ENCODE results near the gene MMP20. TPM values are rescaled to one million over a fixed set of nuclear protein-coding genes. Genes with fewer than 3 reads are reported as not detected.

Gene MMP20
- total and polyA plus RNA-seq, 2 experiments from 2014 or later: not detected

- H3F3A ChIP-seq (replicated peaks; ENCODE audit: low read depth): no peaks in the 10 kb centered on the region
- peaks cover 3% of the 10 kb centered on the region; the same call in 1 of the 3 replicates for H3K9me3 Mint-ChIP-seq
- H3K27me3 Mint-ChIP-seq (ENCODE audit: insufficient read depth, low read depth, poor library complexity): no peaks in the 10 kb centered on the region
- H3K4me1 Mint-ChIP-seq: no peaks in the 10 kb centered on the region; the same call in 1 of the 3 replicates
- H3K27me3 ChIP-seq (ENCODE audit: insufficient read depth): no peaks in the 10 kb centered on the region
- no peaks in the 10 kb centered on the region for H4K20me1 ChIP-seq (replicated peaks; ENCODE audit: insufficient read depth)
- no peak overlapping the region for H2AFZ ChIP-seq
- no peak overlapping the region for H3K4me2 ChIP-seq
- DNase-seq (ENCODE audit: low spot score) (no peak), ATAC-seq (no peak)
- no peaks in the 10 kb centered on the region; the same call in 1 of the 2 replicates for H3K4me1 ChIP-seq (ENCODE audit: insufficient read depth)
- H3K36me3 Mint-ChIP-seq (ENCODE audit: low read depth): no peaks in the 10 kb centered on the region
- H3K27ac Mint-ChIP-seq: no peak overlapping the region
- no peak for TF ChIP-seq STAT1 (IDR thresholded peaks at IDR 0.05; ENCODE audit: unreplicated experiment)
- no peak for TF ChIP-seq CREB1 (CRISPR knock-in tag; IDR thresholded peaks at IDR 0.05; ENCODE audit: low read depth)
- no peak for TF ChIP-seq EZH2phosphoT487 (IDR thresholded peaks at IDR 0.05; ENCODE audit: unreplicated experiment)
- TF ChIP-seq NANOG (IDR thresholded peaks at IDR 0.05; ENCODE audit: borderline replicate concordance): no peak
- TF ChIP-seq REST (IDR thresholded peaks at IDR 0.05; ENCODE audit: unreplicated experiment): no peak
- no peak for TF ChIP-seq ZNF114 (CRISPR knock-in tag; IDR thresholded peaks at IDR 0.05)
- TF ChIP-seq EZH2 (IDR thresholded peaks at IDR 0.05; ENCODE audit: low read depth, unreplicated experiment): no peak
- TF ChIP-seq CTCF (conservative IDR thresholded peaks at IDR 0.05; ENCODE audit: low read depth in 2 of 2): no peak
- H3K4me3 ChIP-seq: no peak overlapping the region
- H3K4me3 Mint-ChIP-seq: no peak overlapping the region
- H3K36me3 ChIP-seq (ENCODE audit: insufficient read depth): no peaks in the 10 kb centered on the region
- no peaks in the 10 kb centered on the region for H3K79me2 ChIP-seq (replicated peaks; ENCODE audit: insufficient read depth)
- no peaks in the 10 kb centered on the region for H3K9me2 ChIP-seq (ENCODE audit: insufficient read depth)
- H3K27ac ChIP-seq (ENCODE audit: low read depth): no peak overlapping the region
Observed at GRCh38 chr11:102596578-102596977, 28.6 kb downstream of the MMP20 start.

DNA sequence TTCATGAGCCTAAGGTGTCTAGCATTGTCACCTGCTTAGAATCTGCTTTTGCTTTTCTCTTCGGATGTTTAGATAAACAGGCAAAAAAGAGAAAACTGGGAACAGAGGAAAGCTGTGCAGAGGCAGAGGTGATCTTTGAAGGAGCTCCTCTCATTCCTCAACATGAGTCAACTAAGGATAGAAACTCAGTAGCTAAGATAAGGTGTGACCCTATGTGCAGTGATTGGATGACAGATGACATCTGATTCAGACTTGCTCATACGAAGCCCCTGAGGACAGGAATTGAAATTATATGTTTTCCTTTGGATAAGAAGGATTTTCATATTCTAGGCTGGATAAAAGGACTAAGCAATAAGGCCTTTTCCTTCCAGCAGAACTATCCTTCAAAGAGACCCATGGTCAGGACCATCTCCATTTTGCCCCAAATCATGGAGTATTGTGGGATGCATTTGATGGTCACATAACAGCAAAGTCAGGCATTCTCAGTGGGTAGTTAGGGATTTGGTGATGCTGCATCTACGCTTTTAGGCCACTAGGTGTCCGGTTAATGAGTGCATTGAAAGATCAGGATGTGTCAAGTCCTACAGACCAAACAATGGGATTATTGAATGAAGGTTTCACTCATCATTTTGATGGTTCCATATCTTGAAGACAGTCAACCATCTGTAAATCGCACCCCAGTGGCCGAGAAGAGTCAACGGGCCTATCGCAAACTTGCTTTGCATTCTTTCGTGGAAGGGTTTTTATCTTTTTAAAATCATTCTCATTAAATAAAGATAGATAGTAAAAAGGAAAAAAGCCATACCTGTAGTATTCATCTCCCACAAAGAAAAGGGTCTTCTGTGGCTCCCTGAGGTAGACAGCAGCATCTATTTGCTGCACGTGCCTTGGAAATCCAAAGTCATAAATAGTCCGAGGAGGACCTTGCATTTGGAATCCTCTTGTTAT is 32.2 kb downstream of the MMP20 start:
- no peaks in the 10 kb centered on the region for H3K9me3 Mint-ChIP-seq
- no peak overlapping the region for H2AFZ ChIP-seq
- H3K36me3 ChIP-seq (ENCODE audit: insufficient read depth): no peaks in the 10 kb centered on the region
- H3K4me1 ChIP-seq (ENCODE audit: insufficient read depth): no peaks in the 10 kb centered on the region; the same call in 1 of the 2 replicates
- H3K4me2 ChIP-seq: no peak overlapping the region
- H4K20me1 ChIP-seq (replicated peaks; ENCODE audit: insufficient read depth): no peaks in the 10 kb centered on the region
- TF ChIP-seq ZNF114 (CRISPR knock-in tag; IDR thresholded peaks at IDR 0.05): no peak
- TF ChIP-seq CTCF (conservative IDR thresholded peaks at IDR 0.05; ENCODE audit: low read depth in 2 of 2): peak; percentile 64 to 70
- ATAC-seq (peak; percentile 84), DNase-seq (ENCODE audit: low spot score) (peak; percentile 72)
- H3K27me3 ChIP-seq (ENCODE audit: insufficient read depth): no peaks in the 10 kb centered on the region
- no peaks in the 10 kb centered on the region for H3K79me2 ChIP-seq (replicated peaks; ENCODE audit: insufficient read depth)
- no peak overlapping the region for H3K4me3 ChIP-seq
- no peaks in the 10 kb centered on the region for H3K36me3 Mint-ChIP-seq (ENCODE audit: low read depth)
- H3F3A ChIP-seq (replicated peaks; ENCODE audit: low read depth): no peaks in the 10 kb centered on the region
- H3K4me1 Mint-ChIP-seq: no peaks in the 10 kb centered on the region; the same call in 1 of the 3 replicates
- no peak overlapping the region for H3K27ac Mint-ChIP-seq
- no peaks in the 10 kb centered on the region for H3K27me3 Mint-ChIP-seq (ENCODE audit: insufficient read depth, low read depth, poor library complexity)
- no peaks in the 10 kb centered on the region; the same call in 1 of the 2 replicates for H3K9me2 ChIP-seq (ENCODE audit: insufficient read depth)
- H3K27ac ChIP-seq (ENCODE audit: low read depth): no peak overlapping the region
- H3K4me3 Mint-ChIP-seq: no peak overlapping the region
